ENCODE data around the gene RNF17.

RNF17 gene

DNA sequence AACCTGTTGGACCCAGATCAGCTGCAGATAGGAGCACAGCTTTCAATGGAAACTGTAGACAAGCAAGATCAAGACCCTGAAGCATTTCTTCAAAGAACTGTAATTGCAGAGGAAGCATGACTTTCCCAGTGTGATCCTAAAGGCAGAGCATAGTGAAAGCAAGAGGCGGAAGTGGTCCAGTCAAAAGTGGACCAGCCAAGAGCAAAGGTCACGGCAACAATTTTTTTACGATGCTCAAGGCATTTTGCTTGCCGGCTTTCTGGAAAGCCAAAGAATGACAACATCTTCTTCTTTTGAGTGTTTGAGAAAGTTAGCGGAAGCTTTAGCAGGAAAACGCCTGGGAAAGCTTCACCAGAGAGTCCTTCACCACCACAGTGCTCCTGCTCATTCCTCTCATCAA, 111.6 kb downstream of the RNF17 start:
- no peak for TF ChIP-seq SPI1 (IDR thresholded peaks at IDR 0.05; ENCODE audit: borderline replicate concordance, low read depth)
- TF ChIP-seq, protein P1, sequence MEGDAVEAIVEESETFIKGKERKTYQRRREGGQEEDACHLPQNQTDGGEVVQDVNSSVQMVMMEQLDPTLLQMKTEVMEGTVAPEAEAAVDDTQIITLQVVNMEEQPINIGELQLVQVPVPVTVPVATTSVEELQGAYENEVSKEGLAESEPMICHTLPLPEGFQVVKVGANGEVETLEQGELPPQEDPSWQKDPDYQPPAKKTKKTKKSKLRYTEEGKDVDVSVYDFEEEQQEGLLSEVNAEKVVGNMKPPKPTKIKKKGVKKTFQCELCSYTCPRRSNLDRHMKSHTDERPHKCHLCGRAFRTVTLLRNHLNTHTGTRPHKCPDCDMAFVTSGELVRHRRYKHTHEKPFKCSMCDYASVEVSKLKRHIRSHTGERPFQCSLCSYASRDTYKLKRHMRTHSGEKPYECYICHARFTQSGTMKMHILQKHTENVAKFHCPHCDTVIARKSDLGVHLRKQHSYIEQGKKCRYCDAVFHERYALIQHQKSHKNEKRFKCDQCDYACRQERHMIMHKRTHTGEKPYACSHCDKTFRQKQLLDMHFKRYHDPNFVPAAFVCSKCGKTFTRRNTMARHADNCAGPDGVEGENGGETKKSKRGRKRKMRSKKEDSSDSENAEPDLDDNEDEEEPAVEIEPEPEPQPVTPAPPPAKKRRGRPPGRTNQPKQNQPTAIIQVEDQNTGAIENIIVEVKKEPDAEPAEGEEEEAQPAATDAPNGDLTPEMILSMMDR (IDR thresholded peaks at IDR 0.05; ENCODE audit: insufficient read depth, low read length): no peak
- TF ChIP-seq POLR2AphosphoS5 (IDR thresholded peaks at IDR 0.05; ENCODE audit: low read depth): no peak
- TF ChIP-seq GABPA (IDR thresholded peaks at IDR 0.05; ENCODE audit: low read depth): no peak
- TF ChIP-seq, protein P2, sequence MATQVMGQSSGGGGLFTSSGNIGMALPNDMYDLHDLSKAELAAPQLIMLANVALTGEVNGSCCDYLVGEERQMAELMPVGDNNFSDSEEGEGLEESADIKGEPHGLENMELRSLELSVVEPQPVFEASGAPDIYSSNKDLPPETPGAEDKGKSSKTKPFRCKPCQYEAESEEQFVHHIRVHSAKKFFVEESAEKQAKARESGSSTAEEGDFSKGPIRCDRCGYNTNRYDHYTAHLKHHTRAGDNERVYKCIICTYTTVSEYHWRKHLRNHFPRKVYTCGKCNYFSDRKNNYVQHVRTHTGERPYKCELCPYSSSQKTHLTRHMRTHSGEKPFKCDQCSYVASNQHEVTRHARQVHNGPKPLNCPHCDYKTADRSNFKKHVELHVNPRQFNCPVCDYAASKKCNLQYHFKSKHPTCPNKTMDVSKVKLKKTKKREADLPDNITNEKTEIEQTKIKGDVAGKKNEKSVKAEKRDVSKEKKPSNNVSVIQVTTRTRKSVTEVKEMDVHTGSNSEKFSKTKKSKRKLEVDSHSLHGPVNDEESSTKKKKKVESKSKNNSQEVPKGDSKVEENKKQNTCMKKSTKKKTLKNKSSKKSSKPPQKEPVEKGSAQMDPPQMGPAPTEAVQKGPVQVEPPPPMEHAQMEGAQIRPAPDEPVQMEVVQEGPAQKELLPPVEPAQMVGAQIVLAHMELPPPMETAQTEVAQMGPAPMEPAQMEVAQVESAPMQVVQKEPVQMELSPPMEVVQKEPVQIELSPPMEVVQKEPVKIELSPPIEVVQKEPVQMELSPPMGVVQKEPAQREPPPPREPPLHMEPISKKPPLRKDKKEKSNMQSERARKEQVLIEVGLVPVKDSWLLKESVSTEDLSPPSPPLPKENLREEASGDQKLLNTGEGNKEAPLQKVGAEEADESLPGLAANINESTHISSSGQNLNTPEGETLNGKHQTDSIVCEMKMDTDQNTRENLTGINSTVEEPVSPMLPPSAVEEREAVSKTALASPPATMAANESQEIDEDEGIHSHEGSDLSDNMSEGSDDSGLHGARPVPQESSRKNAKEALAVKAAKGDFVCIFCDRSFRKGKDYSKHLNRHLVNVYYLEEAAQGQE (IDR thresholded peaks at IDR 0.05; ENCODE audit: insufficient replicate concordance, low read depth): no peak
- no peak for DNase-seq (ENCODE audit: low read depth in 1 of 2, low spot score in 1 of 2)
- Histone ChIP-seq H3K27me3 (ENCODE audit: insufficient read depth, poor library complexity, severe bottlenecking) (no peaks in the 10 kb centered on the region), H3K4me3 (replicated peaks; ENCODE audit: insufficient read depth, low read length) (no peak overlapping the region), H3K27ac (replicated peaks) (no peak overlapping the region)

DNA sequence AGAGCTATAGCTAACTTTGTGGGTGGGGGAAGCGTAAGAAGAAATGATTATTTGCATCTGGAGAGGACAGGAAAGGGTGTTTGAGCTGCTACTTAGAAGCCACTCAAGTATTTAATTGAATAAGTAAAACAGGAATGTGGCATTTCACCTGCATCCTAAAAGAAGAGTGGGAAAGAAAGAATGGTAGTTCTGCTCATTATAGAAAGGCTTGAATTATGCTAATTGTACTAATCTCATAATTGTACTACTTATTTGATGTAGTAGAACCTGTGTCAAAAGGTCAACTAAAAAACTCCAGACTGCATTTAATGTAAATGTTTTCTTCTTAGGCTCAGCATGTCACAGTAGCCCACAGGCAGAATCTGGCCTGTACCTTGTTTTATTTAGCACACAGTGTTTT, 113.6 kb downstream of the RNF17 start:
- Histone ChIP-seq H3K27me3 (ENCODE audit: insufficient read depth, poor library complexity, severe bottlenecking) (no peaks in the 10 kb centered on the region), H3K4me3 (replicated peaks; ENCODE audit: insufficient read depth, low read length) (no peak overlapping the region), H3K27ac (replicated peaks) (no peak overlapping the region)
- TF ChIP-seq, protein P1 (IDR thresholded peaks at IDR 0.05; ENCODE audit: insufficient read depth, low read length): no peak
- TF ChIP-seq GABPA (IDR thresholded peaks at IDR 0.05; ENCODE audit: low read depth): no peak
- TF ChIP-seq, protein P2 (IDR thresholded peaks at IDR 0.05; ENCODE audit: insufficient replicate concordance, low read depth): no peak
- no peak for DNase-seq (ENCODE audit: low read depth in 1 of 2, low spot score in 1 of 2)

DNA sequence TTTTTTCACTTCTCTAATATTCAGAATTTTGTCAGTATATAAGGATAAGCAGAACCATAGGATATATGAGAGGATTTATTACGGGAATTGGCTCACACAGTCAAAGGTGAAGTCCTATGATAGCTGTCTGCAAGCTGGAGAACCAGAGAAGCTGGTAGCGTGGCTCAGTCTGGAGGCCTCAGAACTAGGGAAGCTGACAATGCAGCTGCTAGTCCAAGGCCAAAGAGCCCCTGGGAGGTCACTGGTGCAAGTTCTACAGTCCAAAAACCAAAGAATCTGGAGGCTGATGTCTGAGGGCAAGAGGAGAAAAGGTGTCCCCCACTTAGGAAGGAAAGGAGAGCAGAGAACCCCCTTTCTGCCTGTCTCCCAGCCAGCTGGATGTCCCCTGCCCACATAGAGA, 114.4 kb downstream of the RNF17 start:
- no peak overlapping the region for H3K27ac ChIP-seq (replicated peaks)
- no peak overlapping the region for H3K4me3 ChIP-seq (replicated peaks; ENCODE audit: insufficient read depth, low read length)
- H3K27me3 ChIP-seq (ENCODE audit: insufficient read depth, poor library complexity, severe bottlenecking): no peaks in the 10 kb centered on the region
- TF ChIP-seq, protein P2 (IDR thresholded peaks at IDR 0.05; ENCODE audit: insufficient replicate concordance, low read depth): no peak
- TF ChIP-seq, protein P1 (IDR thresholded peaks at IDR 0.05; ENCODE audit: insufficient read depth, low read length): no peak
- no peak for TF ChIP-seq GABPA (IDR thresholded peaks at IDR 0.05; ENCODE audit: low read depth)
- no peak for DNase-seq (ENCODE audit: low read depth in 1 of 2, low spot score in 1 of 2)

Data from HL-60 (cell line).